ENCODE results near the gene CDH16.
"Not testable (repeated sequence)": the region's sequence is repeated elsewhere in the genome, so short reads cannot be mapped to it uniquely, and the experiment has no call there.

CDH16 gene

GRCh38 chr16:66955363-66956153, 36.9 kb upstream of the CDH16 start:
- not testable (repeated sequence) for H3K9me3 ChIP-seq (ENCODE audit: control insufficient read depth in 2 of 2, low read length in 2 of 2); H3K36me3 ChIP-seq (ENCODE audit: control insufficient read depth in 2 of 2, insufficient read depth in 2 of 2, low read length in 2 of 2); H3K4me3 ChIP-seq (ENCODE audit: low read length in 2 of 2); H3K27me3 ChIP-seq (ENCODE audit: control insufficient read depth in 2 of 2, insufficient read depth in 2 of 2, low read length in 2 of 2)
- Histone ChIP-seq H3K9ac (ENCODE audit: low read depth in 1 of 2, low read length in 2 of 2) (peak overlapping the region in 1 of 2 donors; percentile 39), H3K27ac (ENCODE audit: low read depth in 2 of 2, low read length in 2 of 2) (peak overlapping the region; percentile 58 to 80), H3K4me1 (ENCODE audit: control insufficient read depth in 2 of 2, insufficient read depth in 2 of 2, low read length in 2 of 2) (peaks cover 22 to 44% of the 10 kb centered on the region in 2 donors)

DNA sequence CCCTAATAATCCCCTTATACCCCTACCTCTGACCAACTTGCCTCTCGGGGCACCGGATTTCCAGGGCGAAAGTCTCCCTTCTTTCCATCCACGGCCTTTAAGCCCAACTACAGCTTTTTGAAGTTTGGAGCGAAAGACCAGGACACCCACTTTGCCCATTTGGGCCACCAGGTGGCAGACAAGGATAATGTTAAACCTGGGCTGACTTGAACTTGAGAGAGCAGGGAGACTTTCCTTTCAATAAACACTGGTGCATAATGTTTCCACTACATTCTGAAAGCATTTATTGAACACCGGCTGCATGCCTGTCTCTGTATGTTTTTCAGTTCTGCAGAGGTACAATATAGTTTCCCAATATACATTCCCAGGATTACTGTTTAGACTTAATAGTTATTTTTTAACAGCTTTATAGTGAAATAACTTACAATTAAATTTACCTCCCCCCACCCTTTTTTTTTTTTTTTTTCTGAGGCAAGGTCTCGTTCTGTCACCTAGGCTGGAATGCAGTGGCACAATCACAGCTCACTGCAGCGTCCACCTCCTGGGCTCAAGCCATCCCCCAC, 35.5 kb upstream of the CDH16 start:
- Histone ChIP-seq H3K36me3 (ENCODE audit: control insufficient read depth in 2 of 2, insufficient read depth in 2 of 2, low read length in 2 of 2) (no peaks in the 10 kb centered on the region), H3K9ac (ENCODE audit: low read depth in 1 of 2, low read length in 2 of 2) (peak overlapping the region; percentile 48 to 65), H3K4me1 (ENCODE audit: control insufficient read depth in 2 of 2, insufficient read depth in 2 of 2, low read length in 2 of 2) (peaks cover 16 to 37% of the 10 kb centered on the region in 2 donors), H3K27ac (ENCODE audit: low read depth in 2 of 2, low read length in 2 of 2) (peak overlapping the region; percentile 81 to 83), H3K9me3 (ENCODE audit: control insufficient read depth in 2 of 2, low read length in 2 of 2) (no peaks in the 10 kb centered on the region), H3K27me3 (ENCODE audit: control insufficient read depth in 2 of 2, insufficient read depth in 2 of 2, low read length in 2 of 2) (no peaks in the 10 kb centered on the region), H3K4me3 (ENCODE audit: low read length in 2 of 2) (peak overlapping the region in 1 of 2 donors; percentile 29)

DNA sequence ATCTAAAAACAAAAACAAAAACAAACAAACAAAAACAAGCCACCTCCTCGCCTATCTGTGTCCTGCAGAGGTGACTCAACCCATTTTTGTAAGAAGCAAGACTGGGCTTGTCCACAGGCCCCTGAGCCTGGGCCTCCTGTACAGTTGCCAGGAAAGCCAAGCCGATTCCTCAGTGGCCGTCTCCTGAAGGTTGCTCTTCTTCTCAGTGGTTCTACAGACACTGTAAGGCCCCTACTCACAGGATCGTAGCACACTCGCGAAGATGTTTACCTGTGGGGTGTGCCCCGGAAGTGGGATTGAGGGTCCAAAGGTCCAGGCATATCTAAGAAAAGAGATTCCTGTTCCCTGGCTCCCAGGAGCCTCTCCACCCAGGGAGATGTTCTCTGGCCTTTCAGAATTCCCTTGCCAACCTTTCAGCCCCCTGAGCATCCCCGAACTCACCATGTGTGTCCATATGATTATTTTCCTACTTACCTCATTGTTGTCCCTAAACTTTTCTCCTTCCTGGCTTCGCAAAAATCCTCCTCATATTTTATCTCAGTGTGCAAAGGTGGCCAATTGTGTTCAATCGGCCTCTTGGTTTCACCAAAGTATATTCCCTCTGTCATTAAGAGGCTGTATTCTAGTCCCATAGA, 34.9 kb upstream of the CDH16 start:
- Histone ChIP-seq H3K4me1 (ENCODE audit: control insufficient read depth in 2 of 2, insufficient read depth in 2 of 2, low read length in 2 of 2) (peaks cover 17 to 39% of the 10 kb centered on the region in 2 donors), H3K27ac (ENCODE audit: low read depth in 2 of 2, low read length in 2 of 2) (peak overlapping the region; percentile 81 to 83), H3K36me3 (ENCODE audit: control insufficient read depth in 2 of 2, insufficient read depth in 2 of 2, low read length in 2 of 2) (no peaks in the 10 kb centered on the region), H3K9ac (ENCODE audit: low read depth in 1 of 2, low read length in 2 of 2) (peak overlapping the region; percentile 48 to 65), H3K9me3 (ENCODE audit: control insufficient read depth in 2 of 2, low read length in 2 of 2) (no peaks in the 10 kb centered on the region), H3K27me3 (ENCODE audit: control insufficient read depth in 2 of 2, insufficient read depth in 2 of 2, low read length in 2 of 2) (no peaks in the 10 kb centered on the region), H3K4me3 (ENCODE audit: low read length in 2 of 2) (peak overlapping the region; percentile 22 to 31)

GRCh38 chr16:66952430-66953110, 33.9 kb upstream of the CDH16 start:
- Histone ChIP-seq H3K27me3 (ENCODE audit: control insufficient read depth in 2 of 2, insufficient read depth in 2 of 2, low read length in 2 of 2) (no peaks in the 10 kb centered on the region), H3K36me3 (ENCODE audit: control insufficient read depth in 2 of 2, insufficient read depth in 2 of 2, low read length in 2 of 2) (no peaks in the 10 kb centered on the region), H3K9ac (ENCODE audit: low read depth in 1 of 2, low read length in 2 of 2) (peak overlapping the region in 1 of 2 donors; percentile 65), H3K9me3 (ENCODE audit: control insufficient read depth in 2 of 2, low read length in 2 of 2) (no peaks in the 10 kb centered on the region), H3K4me3 (ENCODE audit: low read length in 2 of 2) (no peak overlapping the region), H3K4me1 (ENCODE audit: control insufficient read depth in 2 of 2, insufficient read depth in 2 of 2, low read length in 2 of 2) (peaks cover 21 to 47% of the 10 kb centered on the region in 2 donors), H3K27ac (ENCODE audit: low read depth in 2 of 2, low read length in 2 of 2) (peak overlapping the region; percentile 81 to 83)

- Histone ChIP-seq H3K4me1 (ENCODE audit: control insufficient read depth in 2 of 2, insufficient read depth in 2 of 2, low read length in 2 of 2) (peaks cover 17 to 43% of the 10 kb centered on the region in 2 donors), H3K27me3 (ENCODE audit: control insufficient read depth in 2 of 2, insufficient read depth in 2 of 2, low read length in 2 of 2) (no peaks in the 10 kb centered on the region), H3K9ac (ENCODE audit: low read depth in 1 of 2, low read length in 2 of 2) (peak overlapping the region in 1 of 2 donors; percentile 6), H3K9me3 (ENCODE audit: control insufficient read depth in 2 of 2, low read length in 2 of 2) (no peaks in the 10 kb centered on the region), H3K36me3 (ENCODE audit: control insufficient read depth in 2 of 2, insufficient read depth in 2 of 2, low read length in 2 of 2) (no peaks in the 10 kb centered on the region), H3K27ac (ENCODE audit: low read depth in 2 of 2, low read length in 2 of 2) (no peak overlapping the region), H3K4me3 (ENCODE audit: low read length in 2 of 2) (no peak overlapping the region)
Measured at GRCh38 chr16:66950971-66951790, 32.5 kb upstream of the CDH16 start.

- Histone ChIP-seq H3K4me3 (ENCODE audit: low read length in 2 of 2) (no peak overlapping the region), H3K9me3 (ENCODE audit: control insufficient read depth in 2 of 2, low read length in 2 of 2) (no peaks in the 10 kb centered on the region), H3K9ac (ENCODE audit: low read depth in 1 of 2, low read length in 2 of 2) (no peak overlapping the region), H3K36me3 (ENCODE audit: control insufficient read depth in 2 of 2, insufficient read depth in 2 of 2, low read length in 2 of 2) (no peaks in the 10 kb centered on the region), H3K27me3 (ENCODE audit: control insufficient read depth in 2 of 2, insufficient read depth in 2 of 2, low read length in 2 of 2) (no peaks in the 10 kb centered on the region), H3K4me1 (ENCODE audit: control insufficient read depth in 2 of 2, insufficient read depth in 2 of 2, low read length in 2 of 2) (peaks cover 14 to 39% of the 10 kb centered on the region in 2 donors), H3K27ac (ENCODE audit: low read depth in 2 of 2, low read length in 2 of 2) (no peak overlapping the region)
Measured at GRCh38 chr16:66950437-66950836, 31.8 kb upstream of the CDH16 start.

DNA sequence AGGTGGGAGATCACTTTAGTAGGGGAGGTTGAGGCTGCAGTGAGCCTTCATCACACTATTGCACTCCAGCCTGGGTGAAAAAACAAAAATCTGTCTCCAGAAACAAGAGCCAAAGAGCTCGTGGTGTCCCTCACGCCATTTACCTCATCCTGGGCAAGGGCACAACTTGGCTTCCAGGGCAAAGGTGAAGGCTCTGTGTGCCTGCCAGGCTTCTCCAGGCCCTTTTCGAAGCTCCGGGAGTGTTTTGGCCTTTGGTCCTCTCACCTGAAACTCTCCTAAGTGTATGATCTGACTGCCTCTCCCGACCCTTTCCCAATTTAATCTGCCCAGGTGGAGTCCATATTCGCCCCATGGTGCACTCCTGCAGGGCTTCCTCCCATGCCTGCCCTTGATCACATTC, 30.8 kb upstream of the CDH16 start:
- Histone ChIP-seq H3K9me3 (ENCODE audit: control insufficient read depth in 2 of 2, low read length in 2 of 2) (no peaks in the 10 kb centered on the region), H3K27ac (ENCODE audit: low read depth in 2 of 2, low read length in 2 of 2) (no peak overlapping the region), H3K27me3 (ENCODE audit: control insufficient read depth in 2 of 2, insufficient read depth in 2 of 2, low read length in 2 of 2) (no peaks in the 10 kb centered on the region), H3K4me3 (ENCODE audit: low read length in 2 of 2) (no peak overlapping the region), H3K4me1 (ENCODE audit: control insufficient read depth in 2 of 2, insufficient read depth in 2 of 2, low read length in 2 of 2) (peaks cover 13 to 30% of the 10 kb centered on the region in 2 donors), H3K36me3 (ENCODE audit: control insufficient read depth in 2 of 2, insufficient read depth in 2 of 2, low read length in 2 of 2) (no peaks in the 10 kb centered on the region), H3K9ac (ENCODE audit: low read depth in 1 of 2, low read length in 2 of 2) (no peak overlapping the region)

DNA sequence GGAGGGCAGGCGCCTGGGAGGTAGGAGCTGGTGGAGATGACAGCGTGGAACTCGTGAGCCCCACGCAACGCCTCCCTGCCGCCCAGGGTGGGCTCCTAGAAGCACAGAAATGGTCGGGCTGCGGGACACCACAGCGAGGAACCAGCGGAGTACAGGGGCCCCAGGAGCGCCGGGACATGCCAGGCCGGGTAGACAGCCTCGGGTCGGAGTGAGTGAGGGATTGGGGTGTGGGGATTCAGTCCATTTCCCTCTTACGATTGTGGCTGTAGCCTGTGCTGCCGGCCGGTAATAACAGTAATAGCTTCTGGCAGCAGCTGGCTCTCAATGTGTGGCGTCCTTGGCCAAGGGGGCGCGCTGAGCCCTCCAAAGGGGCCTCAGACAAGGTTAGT, 30.1 kb upstream of the CDH16 start:
- H3K4me3 ChIP-seq (ENCODE audit: low read length in 2 of 2), result peak overlapping the region in 1 of 2 donors; percentile 80
- H3K36me3 ChIP-seq (ENCODE audit: control insufficient read depth in 2 of 2, insufficient read depth in 2 of 2, low read length in 2 of 2), result peaks cover 0 to 2% of the 10 kb centered on the region in 2 donors
- H3K9me3 ChIP-seq (ENCODE audit: control insufficient read depth in 2 of 2, low read length in 2 of 2), result no peaks in the 10 kb centered on the region
- H3K4me1 ChIP-seq (ENCODE audit: control insufficient read depth in 2 of 2, insufficient read depth in 2 of 2, low read length in 2 of 2), result peaks cover 8 to 28% of the 10 kb centered on the region in 2 donors
- no peak overlapping the region for H3K27ac ChIP-seq (ENCODE audit: low read depth in 2 of 2, low read length in 2 of 2)
- no peaks in the 10 kb centered on the region for H3K27me3 ChIP-seq (ENCODE audit: control insufficient read depth in 2 of 2, insufficient read depth in 2 of 2, low read length in 2 of 2)
- peak overlapping the region in 1 of 2 donors; percentile 1 for H3K9ac ChIP-seq (ENCODE audit: low read depth in 1 of 2, low read length in 2 of 2)

DNA sequence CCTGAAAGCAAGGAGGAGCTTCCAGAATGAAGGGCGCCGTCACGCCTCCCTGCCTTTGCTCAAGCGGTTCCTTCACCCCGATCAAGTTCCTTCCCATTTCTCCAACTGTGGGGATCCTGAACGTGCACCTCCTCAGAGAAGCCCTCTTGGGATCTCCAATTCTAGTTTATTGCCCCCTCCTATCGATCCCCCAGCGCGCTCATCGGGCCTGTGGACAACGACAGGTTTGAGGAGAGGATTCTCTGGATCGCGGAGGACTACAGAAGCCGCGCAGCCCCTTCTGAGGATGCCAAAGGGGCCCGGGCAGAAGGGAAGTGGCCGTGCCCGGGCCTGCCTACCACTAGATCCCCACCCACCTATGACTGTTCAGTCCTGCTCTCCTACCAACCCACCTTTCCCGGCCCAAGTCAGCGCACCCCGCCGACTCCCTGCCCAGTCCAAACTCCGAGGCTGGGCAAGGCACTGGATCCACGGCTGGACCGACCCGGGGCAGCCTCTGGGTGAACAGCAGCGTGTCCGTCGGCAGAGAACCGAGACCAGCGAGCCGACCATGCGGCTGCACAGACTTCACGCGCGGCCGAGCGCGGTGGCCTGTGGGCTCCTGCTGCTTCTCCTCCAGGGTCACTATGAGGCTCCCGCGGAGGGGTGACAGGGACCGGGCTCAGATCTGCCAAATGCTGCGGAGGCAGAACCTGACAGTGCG, 29.6 kb upstream of the CDH16 start:
- Histone ChIP-seq H3K9ac (ENCODE audit: low read depth in 1 of 2, low read length in 2 of 2) (peak overlapping the region; percentile 24 to 51), H3K4me3 (ENCODE audit: low read length in 2 of 2) (peak overlapping the region; percentile 73 to 80), H3K27ac (ENCODE audit: low read depth in 2 of 2, low read length in 2 of 2) (no peak overlapping the region), H3K4me1 (ENCODE audit: control insufficient read depth in 2 of 2, insufficient read depth in 2 of 2, low read length in 2 of 2) (peaks cover 7 to 22% of the 10 kb centered on the region in 2 donors), H3K27me3 (ENCODE audit: control insufficient read depth in 2 of 2, insufficient read depth in 2 of 2, low read length in 2 of 2) (no peaks in the 10 kb centered on the region), H3K9me3 (ENCODE audit: control insufficient read depth in 2 of 2, low read length in 2 of 2) (no peaks in the 10 kb centered on the region), H3K36me3 (ENCODE audit: control insufficient read depth in 2 of 2, insufficient read depth in 2 of 2, low read length in 2 of 2) (peaks cover 3 to 8% of the 10 kb centered on the region in 2 donors)
